Measurements from ENCODE around the gene CHKB.

Gene CHKB

DNA sequence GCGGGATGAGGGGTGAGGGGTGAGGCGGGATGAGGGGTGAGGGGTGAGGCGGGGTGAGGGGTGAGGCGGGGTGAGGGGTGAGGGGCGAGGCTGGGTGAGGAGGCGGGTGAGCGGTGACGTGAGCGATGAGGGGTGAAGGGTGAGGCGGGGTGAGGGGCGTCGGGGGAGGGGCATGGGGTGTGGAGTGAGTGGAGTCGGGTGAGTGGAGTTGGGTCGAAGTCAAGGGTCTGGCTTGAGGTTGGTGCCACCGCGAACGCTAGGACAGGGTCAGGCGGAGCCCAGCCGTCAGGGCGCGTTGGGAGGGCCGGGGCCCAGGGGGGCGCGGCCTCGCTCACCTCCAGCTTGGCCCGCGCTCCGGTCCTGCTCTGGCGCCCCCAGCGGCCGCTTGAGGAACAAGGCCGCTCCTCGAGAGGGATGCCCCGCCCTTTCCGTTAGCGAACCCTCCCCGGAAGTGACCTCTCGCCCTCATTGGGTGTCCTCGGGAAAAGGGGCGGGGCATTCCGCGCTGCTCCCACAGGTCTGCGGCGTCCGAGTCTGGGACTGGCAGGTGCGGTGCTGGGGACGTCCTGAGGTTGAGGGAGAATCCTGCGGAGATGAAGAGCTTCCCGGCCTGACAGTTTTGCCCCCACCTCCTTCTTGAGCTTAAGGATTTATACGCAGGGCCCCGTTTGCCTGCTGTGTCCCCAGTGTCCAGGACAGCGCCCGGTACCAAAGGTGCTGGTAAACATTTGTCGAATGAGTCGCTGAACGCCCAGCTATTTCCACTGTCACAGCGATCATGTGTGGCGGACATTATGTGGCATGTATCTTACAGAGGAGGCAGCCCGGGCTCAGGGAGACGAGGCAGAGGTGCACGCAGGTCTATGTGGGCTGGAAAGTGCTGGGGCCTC, 19.9 kb downstream of the CHKB start, which contains the start of gene SYCE3 (continued):
- TF ChIP-seq, protein P1, sequence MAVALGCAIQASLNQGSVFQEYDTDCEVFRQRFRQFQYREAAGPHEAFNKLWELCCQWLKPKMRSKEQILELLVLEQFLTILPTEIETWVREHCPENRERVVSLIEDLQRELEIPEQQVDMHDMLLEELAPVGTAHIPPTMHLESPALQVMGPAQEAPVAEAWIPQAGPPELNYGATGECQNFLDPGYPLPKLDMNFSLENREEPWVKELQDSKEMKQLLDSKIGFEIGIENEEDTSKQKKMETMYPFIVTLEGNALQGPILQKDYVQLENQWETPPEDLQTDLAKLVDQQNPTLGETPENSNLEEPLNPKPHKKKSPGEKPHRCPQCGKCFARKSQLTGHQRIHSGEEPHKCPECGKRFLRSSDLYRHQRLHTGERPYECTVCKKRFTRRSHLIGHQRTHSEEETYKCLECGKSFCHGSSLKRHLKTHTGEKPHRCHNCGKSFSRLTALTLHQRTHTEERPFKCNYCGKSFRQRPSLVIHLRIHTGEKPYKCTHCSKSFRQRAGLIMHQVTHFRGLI (tag by site-specific recombination; IDR thresholded peaks at IDR 0.05) = peak; percentile 75
- TF ChIP-seq GLIS2 (tag by site-specific recombination; IDR thresholded peaks at IDR 0.05) = peak; percentile 98
- TF ChIP-seq KLF16 (tag by site-specific recombination; IDR thresholded peaks at IDR 0.05) = peak; percentile 96
- TF ChIP-seq, protein P2, sequence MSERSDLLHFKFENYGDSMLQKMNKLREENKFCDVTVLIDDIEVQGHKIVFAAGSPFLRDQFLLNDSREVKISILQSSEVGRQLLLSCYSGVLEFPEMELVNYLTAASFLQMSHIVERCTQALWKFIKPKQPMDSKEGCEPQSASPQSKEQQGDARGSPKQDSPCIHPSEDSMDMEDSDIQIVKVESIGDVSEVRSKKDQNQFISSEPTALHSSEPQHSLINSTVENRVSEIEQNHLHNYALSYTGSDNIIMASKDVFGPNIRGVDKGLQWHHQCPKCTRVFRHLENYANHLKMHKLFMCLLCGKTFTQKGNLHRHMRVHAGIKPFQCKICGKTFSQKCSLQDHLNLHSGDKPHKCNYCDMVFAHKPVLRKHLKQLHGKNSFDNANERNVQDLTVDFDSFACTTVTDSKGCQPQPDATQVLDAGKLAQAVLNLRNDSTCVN (tag by site-specific recombination; optimal IDR thresholded peaks at IDR 0.05) = peak; percentile 79
- TF ChIP-seq SALL2 (tag by site-specific recombination; IDR thresholded peaks at IDR 0.05; ENCODE audit: borderline replicate concordance) = no peak
- no peak for TF ChIP-seq ZNF16 (tag by site-specific recombination; IDR thresholded peaks at IDR 0.05; ENCODE audit: low read depth)
- no peak for TF ChIP-seq EGR2 (tag by site-specific recombination; IDR thresholded peaks at IDR 0.05; ENCODE audit: low read depth)
- TF ChIP-seq TCF7L2 (IDR thresholded peaks at IDR 0.05; ENCODE audit: borderline replicate concordance, low read depth, low read length) = no peak
- no peak for TF ChIP-seq ZNF558 (tag by site-specific recombination; IDR thresholded peaks at IDR 0.05)
- TF ChIP-seq ZNF549 (tag by site-specific recombination; IDR thresholded peaks at IDR 0.05) = no peak
- TF ChIP-seq, protein P3, sequence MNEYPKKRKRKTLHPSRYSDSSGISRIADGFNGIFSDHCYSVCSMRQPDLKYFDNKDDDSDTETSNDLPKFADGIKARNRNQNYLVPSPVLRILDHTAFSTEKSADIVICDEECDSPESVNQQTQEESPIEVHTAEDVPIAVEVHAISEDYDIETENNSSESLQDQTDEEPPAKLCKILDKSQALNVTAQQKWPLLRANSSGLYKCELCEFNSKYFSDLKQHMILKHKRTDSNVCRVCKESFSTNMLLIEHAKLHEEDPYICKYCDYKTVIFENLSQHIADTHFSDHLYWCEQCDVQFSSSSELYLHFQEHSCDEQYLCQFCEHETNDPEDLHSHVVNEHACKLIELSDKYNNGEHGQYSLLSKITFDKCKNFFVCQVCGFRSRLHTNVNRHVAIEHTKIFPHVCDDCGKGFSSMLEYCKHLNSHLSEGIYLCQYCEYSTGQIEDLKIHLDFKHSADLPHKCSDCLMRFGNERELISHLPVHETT (tag by site-specific recombination; IDR thresholded peaks at IDR 0.05) = 0 out of 2 replicates have a peak, but pooled peaks have one; percentile 28
- no peak for TF ChIP-seq ZNF776 (tag by site-specific recombination; IDR thresholded peaks at IDR 0.05; ENCODE audit: borderline replicate concordance)
- no peak for TF ChIP-seq ZNF555 (tag by site-specific recombination; conservative IDR thresholded peaks at IDR 0.05)
- TF ChIP-seq, protein P4, sequence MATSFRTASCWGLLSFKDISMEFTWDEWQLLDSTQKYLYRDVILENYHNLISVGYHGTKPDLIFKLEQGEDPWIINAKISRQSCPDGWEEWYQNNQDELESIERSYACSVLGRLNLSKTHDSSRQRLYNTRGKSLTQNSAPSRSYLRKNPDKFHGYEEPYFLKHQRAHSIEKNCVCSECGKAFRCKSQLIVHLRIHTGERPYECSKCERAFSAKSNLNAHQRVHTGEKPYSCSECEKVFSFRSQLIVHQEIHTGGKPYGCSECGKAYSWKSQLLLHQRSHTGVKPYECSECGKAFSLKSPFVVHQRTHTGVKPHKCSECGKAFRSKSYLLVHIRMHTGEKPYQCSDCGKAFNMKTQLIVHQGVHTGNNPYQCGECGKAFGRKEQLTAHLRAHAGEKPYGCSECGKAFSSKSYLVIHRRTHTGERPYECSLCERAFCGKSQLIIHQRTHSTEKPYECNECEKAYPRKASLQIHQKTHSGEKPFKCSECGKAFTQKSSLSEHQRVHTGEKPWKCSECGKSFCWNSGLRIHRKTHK (tag by site-specific recombination; IDR thresholded peaks at IDR 0.05) = no peak
- TF ChIP-seq, protein P5, sequence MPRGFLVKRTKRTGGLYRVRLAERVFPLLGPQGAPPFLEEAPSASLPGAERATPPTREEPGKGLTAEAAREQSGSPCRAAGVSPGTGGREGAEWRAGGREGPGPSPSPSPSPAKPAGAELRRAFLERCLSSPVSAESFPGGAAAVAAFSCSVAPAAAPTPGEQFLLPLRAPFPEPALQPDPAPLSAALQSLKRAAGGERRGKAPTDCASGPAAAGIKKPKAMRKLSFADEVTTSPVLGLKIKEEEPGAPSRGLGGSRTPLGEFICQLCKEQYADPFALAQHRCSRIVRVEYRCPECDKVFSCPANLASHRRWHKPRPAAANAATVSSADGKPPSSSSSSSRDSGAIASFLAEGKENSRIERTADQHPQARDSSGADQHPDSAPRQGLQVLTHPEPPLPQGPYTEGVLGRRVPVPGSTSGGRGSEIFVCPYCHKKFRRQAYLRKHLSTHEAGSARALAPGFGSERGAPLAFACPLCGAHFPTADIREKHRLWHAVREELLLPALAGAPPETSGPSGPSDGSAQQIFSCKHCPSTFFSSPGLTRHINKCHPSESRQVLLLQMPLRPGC (tag by site-specific recombination; IDR thresholded peaks at IDR 0.05) = peak; percentile 55
- peak; percentile 76 for TF ChIP-seq ZEB2 (tag by site-specific recombination; IDR thresholded peaks at IDR 0.05)
- no peak for TF ChIP-seq ZSCAN30 (tag by site-specific recombination; IDR thresholded peaks at IDR 0.05)
- peak; percentile 43; the same call in 1 of the 2 replicates for TF ChIP-seq ZBTB17 (tag by site-specific recombination; IDR thresholded peaks at IDR 0.05)
- no peak for TF ChIP-seq ZNF174 (tag by site-specific recombination; IDR thresholded peaks at IDR 0.05)
- TF ChIP-seq ZBTB8A (tag by site-specific recombination; IDR thresholded peaks at IDR 0.05) = peak; percentile 25; the same call in 1 of the 2 replicates
- TF ChIP-seq SCRT1 (tag by site-specific recombination; IDR thresholded peaks at IDR 0.05; ENCODE audit: borderline replicate concordance) = peak; percentile 79; the same call in 1 of the 2 replicates
- no peak for TF ChIP-seq SETDB1 (IDR thresholded peaks at IDR 0.05; ENCODE audit: insufficient read length, low read length)
- peak; percentile 19; the same call in 1 of the 2 replicates for TF ChIP-seq ZNF341 (tag by site-specific recombination; IDR thresholded peaks at IDR 0.05; ENCODE audit: low read depth)
- peak; percentile 96 for TF ChIP-seq SP2 (tag by site-specific recombination; IDR thresholded peaks at IDR 0.05)
- no peak for TF ChIP-seq ZNF157 (tag by site-specific recombination; IDR thresholded peaks at IDR 0.05)
- TF ChIP-seq ZNF394 (tag by site-specific recombination; IDR thresholded peaks at IDR 0.05; ENCODE audit: borderline replicate concordance) = no peak
- no peak for TF ChIP-seq ZNF707 (tag by site-specific recombination; IDR thresholded peaks at IDR 0.05)
- TF ChIP-seq KLF8 (tag by site-specific recombination; IDR thresholded peaks at IDR 0.05) = peak; percentile 98
- TF ChIP-seq, protein P6, sequence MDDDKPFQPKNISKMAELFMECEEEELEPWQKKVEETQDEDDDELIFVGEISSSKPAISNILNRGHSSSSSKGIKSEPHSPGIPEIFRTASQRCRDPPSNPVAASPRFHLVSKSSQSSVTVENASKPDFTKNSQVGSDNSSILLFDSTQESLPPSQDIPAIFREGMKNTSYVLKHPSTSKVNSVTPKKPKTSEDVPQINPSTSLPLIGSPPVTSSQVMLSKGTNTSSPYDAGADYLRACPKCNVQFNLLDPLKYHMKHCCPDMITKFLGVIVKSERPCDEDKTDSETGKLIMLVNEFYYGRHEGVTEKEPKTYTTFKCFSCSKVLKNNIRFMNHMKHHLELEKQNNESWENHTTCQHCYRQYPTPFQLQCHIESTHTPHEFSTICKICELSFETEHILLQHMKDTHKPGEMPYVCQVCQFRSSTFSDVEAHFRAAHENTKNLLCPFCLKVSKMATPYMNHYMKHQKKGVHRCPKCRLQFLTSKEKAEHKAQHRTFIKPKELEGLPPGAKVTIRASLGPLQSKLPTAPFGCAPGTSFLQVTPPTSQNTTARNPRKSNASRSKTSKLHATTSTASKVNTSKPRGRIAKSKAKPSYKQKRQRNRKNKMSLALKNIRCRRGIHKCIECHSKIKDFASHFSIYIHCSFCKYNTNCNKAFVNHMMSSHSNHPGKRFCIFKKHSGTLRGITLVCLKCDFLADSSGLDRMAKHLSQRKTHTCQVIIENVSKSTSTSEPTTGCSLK (tag by site-specific recombination; IDR thresholded peaks at IDR 0.05) = no peak
- TF ChIP-seq ZNF629 (tag by site-specific recombination; IDR thresholded peaks at IDR 0.05) = peak; percentile 57
